GM18861 (cell line): ENCODE measurements around the gene THAP7.
"Not testable (repeated sequence)": the region's sequence is repeated elsewhere in the genome, so short reads cannot be mapped to it uniquely, and the experiment has no call there.

Experiments used
- ATAC-seq: cut with Tn5 transposase; IDR thresholded peaks from one replicate; pipeline ENCODE4 v1.9.1; 2021; ENCODE audit not compliant: unreplicated experiment

The THAP7 gene

DNA sequence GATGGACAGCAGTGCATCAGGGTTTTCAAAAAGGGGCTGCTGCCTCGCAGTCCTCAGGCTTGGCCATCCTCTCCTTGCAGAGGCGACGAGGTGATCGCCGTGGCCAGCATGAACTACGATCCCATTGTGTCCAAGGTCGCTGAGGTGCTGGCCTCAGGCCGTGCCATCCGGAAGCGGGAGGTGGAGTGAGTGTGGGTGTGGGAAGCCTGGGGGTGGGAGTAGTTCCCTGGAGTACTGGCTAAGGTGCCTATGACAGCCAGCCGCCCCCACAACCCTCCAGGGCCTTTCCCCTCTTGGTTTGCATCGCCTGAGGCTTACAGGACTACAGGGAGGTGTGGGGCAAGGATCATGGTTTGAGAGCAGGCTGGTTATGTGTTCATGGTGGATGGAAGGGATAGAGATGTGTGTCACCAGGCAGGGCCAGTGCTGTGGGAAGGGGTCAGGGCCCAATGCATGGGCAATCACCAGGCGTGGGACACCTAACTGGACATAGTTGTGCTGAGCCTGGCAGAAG, 21.9 kb downstream of the THAP7 start:
- ATAC-seq: no peak

GRCh38 chr22:20979243-20979809, 22.6 kb downstream of the THAP7 start:
- no peak for ATAC-seq

- no peak for ATAC-seq
These were observed 23.5 kb downstream of the THAP7 start for GRCh38 chr22:20978419-20978818.

GRCh38 chr22:20977516-20978170, 24.3 kb downstream of the THAP7 start:
- no peak for ATAC-seq

DNA sequence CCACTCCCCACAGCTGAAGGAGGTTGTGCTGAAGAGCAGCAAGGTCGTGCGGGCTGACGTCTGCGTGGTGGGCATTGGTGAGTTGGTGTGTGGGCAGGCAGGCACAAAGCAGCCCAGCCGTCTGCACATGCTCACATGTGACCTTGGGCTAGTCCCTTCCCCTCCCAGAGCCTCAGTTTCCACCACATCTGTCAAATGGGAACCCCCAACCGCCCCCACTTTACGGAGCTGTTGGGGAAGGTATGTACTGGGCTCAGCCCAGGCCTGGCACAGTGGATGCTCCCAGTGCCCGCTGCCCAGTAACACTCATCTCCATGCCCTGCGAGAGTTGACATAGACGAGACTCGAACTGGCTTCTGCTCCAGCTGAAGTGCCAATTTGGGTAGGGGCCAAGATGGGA, 24.9 kb downstream of the THAP7 start:
- no peak for ATAC-seq

DNA sequence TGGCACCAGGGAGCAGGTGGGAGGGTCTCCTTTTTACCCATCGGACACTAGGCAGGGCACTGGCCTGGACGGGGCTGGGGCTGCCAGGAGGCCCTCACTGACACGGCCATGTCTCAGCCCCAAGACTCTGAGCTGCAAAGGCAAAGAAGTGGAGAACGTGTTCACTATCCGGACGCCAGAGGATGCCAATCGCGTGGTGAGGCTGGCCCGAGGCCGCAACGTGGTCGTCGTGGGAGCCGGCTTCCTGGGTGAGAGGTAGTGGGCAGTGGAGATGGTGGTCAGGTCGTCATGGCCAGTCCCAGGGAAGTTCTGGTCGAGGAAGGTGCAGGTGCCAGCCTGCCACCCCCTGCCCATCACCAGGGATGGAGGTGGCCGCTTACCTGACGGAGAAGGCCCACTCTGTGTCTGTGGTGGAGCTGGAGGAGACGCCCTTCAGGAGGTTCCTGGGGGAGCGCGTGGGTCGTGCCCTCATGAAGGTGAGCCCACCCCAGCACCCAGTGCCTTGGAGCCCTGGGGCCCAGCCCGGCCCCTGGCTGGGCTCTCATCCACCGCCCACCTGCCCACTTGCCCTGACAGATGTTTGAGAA, 25.5 kb downstream of the THAP7 start:
- no peak for ATAC-seq

- ATAC-seq: no peak
These were observed 26.2 kb downstream of the THAP7 start for GRCh38 chr22:20975541-20976290.

- no peak for ATAC-seq
These were observed 27.5 kb downstream of the THAP7 start for GRCh38 chr22:20974336-20974955.

DNA sequence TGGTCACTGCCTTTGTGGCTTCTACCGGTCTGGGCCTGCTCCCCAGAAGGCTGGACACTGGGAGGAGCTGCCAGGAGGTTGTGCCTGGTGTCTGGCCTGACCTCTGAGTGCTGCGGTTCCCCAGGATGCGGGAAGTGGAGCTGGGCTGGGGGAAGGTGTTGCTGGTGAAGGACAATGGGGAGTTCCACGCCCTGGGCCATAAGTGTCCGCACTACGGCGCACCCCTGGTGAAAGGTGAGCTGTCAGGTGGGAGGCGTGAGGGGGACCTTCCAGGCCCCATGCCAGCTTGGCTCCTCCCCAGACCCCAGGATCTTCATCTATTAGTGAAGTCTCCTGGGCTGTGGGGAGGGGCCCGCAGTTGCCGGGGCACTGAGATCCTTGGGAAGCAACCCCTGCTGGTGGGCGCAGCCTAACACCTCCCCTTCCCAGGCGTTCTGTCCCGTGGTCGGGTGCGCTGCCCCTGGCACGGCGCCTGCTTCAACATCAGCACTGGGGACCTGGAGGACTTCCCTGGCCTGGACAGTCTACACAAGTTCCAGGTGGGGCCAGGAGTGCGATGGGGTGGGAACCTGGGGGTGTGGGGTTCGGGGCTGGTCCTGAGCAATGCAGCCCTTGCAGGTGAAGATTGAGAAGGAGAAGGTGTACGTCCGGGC, 28.2 kb downstream of the THAP7 start:
- no peak for ATAC-seq

GRCh38 chr22:20972933-20973577, 28.9 kb downstream of the THAP7 start:
- ATAC-seq: no peak

DNA sequence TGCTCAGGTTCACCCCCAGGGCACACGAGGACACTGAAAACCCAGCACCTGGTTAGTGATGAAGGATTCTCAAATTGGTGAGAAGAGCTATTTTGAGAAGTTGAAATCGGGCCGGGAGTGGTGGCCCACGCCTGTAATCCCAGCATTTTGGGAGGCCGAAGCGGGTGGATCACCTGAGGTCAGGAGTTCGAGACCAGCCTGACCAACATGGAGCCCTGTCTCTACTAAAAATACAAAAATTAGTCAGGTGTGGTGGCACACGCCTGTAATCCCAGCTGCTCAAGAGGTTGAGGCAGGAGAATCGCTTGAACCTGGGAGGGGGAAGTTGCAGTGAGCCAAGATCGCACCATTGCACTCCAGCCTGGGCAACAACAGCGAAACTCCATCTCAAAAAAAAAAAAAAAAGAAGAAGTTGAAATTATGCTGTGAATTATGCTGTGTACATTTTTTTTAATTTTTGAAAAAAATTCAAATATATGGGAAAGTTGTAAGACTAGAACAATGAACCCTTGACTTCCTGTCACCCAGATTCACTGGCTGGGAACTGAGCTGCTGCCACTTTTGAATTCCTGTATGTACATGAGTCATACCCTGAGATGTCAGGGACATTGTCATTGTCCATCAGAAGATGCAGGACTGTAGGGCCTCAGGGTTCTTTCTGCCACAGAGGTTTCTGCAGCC, 29.8 kb downstream of the THAP7 start:
- ATAC-seq: not testable (repeated sequence)

DNA sequence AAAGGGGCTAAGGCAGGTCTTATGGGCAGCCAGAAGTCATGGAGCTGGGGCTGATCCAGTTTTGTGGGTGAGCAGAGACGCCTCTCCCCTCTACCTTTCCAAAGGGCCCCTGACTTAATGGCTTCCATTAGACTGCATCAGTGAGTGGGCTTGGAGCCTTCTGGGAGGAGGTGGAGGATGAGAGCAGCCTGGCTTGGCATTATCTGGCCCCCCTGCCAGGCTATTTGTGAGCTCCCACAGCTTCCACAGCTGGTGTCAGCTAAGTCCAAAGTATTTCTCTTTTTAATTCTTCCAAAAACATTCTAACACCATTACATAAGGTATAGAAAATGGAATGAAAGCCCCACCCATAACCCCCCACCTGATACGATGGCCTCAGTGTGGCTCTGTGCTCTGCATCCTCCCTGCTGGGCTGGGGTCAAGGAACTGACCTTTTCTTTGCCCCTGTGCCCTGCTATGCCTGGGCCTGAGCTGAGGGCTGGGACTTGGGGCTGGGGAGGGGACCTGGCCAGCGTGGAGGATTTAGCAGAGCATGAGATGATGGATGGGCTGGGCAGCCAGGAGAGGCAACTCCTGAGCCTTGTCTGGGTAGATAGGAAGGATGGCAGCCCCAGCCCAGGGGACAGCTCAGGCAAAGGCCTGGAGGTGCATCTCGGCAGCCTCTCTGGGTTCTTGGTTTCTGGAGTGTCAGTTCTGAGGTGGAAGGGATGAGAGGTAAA, 30.8 kb downstream of the THAP7 start:
- ATAC-seq: no peak

DNA sequence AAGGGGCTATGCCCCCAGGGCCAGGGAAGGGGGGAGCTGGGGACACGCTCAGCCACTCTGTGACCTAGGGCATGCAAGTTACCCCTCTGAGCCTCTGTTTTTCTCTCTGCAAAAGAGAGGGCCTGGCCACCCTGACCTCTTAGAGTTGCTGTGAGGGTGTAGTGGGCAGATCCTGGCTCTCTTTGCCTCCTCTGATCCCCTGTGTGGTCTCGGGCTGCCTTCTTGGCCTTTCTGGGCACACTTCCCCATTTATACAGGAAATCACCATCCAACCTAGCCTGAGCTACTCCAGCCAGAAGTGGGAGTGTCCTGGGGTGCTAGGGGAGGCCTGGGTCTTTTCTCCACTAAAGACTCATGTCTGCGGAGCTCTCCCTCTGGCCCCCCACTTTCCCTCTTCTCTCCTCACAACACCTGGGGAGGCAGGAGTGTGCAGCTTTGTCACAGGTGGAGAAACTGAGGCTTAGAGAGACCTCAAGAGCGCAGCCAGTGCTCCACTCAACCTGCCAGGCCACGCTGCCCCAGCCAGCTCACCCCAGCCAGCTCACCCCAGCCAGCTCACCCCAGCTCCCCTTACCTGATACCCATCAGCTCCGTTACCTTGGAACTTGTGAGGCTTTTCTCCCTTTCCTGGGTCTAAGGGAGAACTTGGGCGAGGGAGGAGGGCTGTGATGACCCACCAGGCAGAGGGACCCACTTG, 33.5 kb downstream of the THAP7 start:
- no peak for ATAC-seq

GRCh38 chr22:20967697-20968211, 34.2 kb downstream of the THAP7 start:
- ATAC-seq: no peak

- ATAC-seq: no peak
These were observed 34.8 kb downstream of the THAP7 start, which contains the start of gene AIFM3 for GRCh38 chr22:20966883-20967696. Gene AIFM3, plus strand, starts transcription at chr22:20967255. Its CDS starts 690 bp downstream, at chr22:20967945.

GRCh38 chr22:20965888-20966855, 35.7 kb downstream of the THAP7 start:
- ATAC-seq: no peak
